ENCODE data around the gene S100A3.

The S100A3 gene

GRCh38 chr1:153542956-153543711, 5.9 kb downstream of the S100A3 start:
- Histone ChIP-seq H3K4me3 (ENCODE audit: low read length) (no peak overlapping the region), H3K27ac (ENCODE audit: low read length) (no peak overlapping the region)
- TF ChIP-seq CTCF (IDR thresholded peaks at IDR 0.05; ENCODE audit: low read depth, low read length) = no peak
- no peak for TF ChIP-seq EZH2phosphoT487 (IDR thresholded peaks at IDR 0.05; ENCODE audit: low read depth)

GRCh38 chr1:153541641-153542590, 7.1 kb downstream of the S100A3 start:
- peaks cover 41% of the 10 kb centered on the region for H3K4me1 ChIP-seq (ENCODE audit: low read length)
- no peak overlapping the region for H3K9ac ChIP-seq (ENCODE audit: low read length)
- no peak overlapping the region for H2AFZ ChIP-seq (ENCODE audit: low read depth, low read length)

More at GRCh38 chr1:153542956-153543711, 5.9 kb downstream of the S100A3 start:
- H3K4me2 ChIP-seq (ENCODE audit: low read length) = no peak overlapping the region
- no peaks in the 10 kb centered on the region for H4K20me1 ChIP-seq (ENCODE audit: insufficient read depth, low read length)
- no peaks in the 10 kb centered on the region for H3K27me3 ChIP-seq (ENCODE audit: low read depth, low read length)
- H3K9ac ChIP-seq (ENCODE audit: low read length) = no peak overlapping the region
- H3K36me3 ChIP-seq (replicated peaks; ENCODE audit: low read depth, low read length) = peaks cover 14% of the 10 kb centered on the region
- no peaks in the 10 kb centered on the region for H3K79me2 ChIP-seq (ENCODE audit: low read length)
- H3K4me1 ChIP-seq (ENCODE audit: low read length) = peaks cover 39% of the 10 kb centered on the region
- no peaks in the 10 kb centered on the region for H3K9me3 ChIP-seq (ENCODE audit: insufficient read depth, low read length)
- no peak overlapping the region for H2AFZ ChIP-seq (ENCODE audit: low read depth, low read length)

GRCh38 chr1:153540394-153541361, 8.4 kb downstream of the S100A3 start, which contains the start of gene S100A5:
S100A5 (minus strand) TSS chr1:153540934; CDS start chr1:153540191, 743 bp downstream.
- Histone ChIP-seq H3K9me3 (ENCODE audit: insufficient read depth, low read length) (no peaks in the 10 kb centered on the region), H3K36me3 (replicated peaks; ENCODE audit: low read depth, low read length) (peaks cover 14% of the 10 kb centered on the region), H4K20me1 (ENCODE audit: insufficient read depth, low read length) (no peaks in the 10 kb centered on the region), H3K27ac (ENCODE audit: low read length) (no peak within 1 kb of the TSS), H3K4me3 (ENCODE audit: low read length) (0 out of 2 replicates have a peak within 1 kb of the TSS, but pooled peaks have one; percentile 14), H3K9ac (ENCODE audit: low read length) (no peak within 1 kb of the TSS; the same call in 1 of the 2 replicates), H3K4me1 (ENCODE audit: low read length) (peaks cover 36% of the 10 kb centered on the region), H3K27me3 (ENCODE audit: low read depth, low read length) (no peaks in the 10 kb centered on the region), H3K79me2 (ENCODE audit: low read length) (0 out of 2 replicates have a peak, but pooled peaks cover 2% of the 10 kb centered on the region), H3K4me2 (ENCODE audit: low read length) (peak within 1 kb of the TSS; percentile 59), H2AFZ (ENCODE audit: low read depth, low read length) (peak within 1 kb of the TSS; percentile 55; the same call in 1 of the 2 replicates)
- TF ChIP-seq CTCF (IDR thresholded peaks at IDR 0.05; ENCODE audit: low read depth, low read length) (no peak), EZH2phosphoT487 (IDR thresholded peaks at IDR 0.05; ENCODE audit: low read depth) (no peak)

More at GRCh38 chr1:153541641-153542590, 7.1 kb downstream of the S100A3 start:
- Histone ChIP-seq H4K20me1 (ENCODE audit: insufficient read depth, low read length) (no peaks in the 10 kb centered on the region), H3K9me3 (ENCODE audit: insufficient read depth, low read length) (no peaks in the 10 kb centered on the region), H3K36me3 (replicated peaks; ENCODE audit: low read depth, low read length) (peaks cover 14% of the 10 kb centered on the region), H3K4me2 (ENCODE audit: low read length) (no peak overlapping the region), H3K27me3 (ENCODE audit: low read depth, low read length) (no peaks in the 10 kb centered on the region), H3K27ac (ENCODE audit: low read length) (no peak overlapping the region), H3K4me3 (ENCODE audit: low read length) (no peak overlapping the region), H3K79me2 (ENCODE audit: low read length) (no peaks in the 10 kb centered on the region)
- no peak for TF ChIP-seq EZH2phosphoT487 (IDR thresholded peaks at IDR 0.05; ENCODE audit: low read depth)
- TF ChIP-seq CTCF (IDR thresholded peaks at IDR 0.05; ENCODE audit: low read depth, low read length) = no peak
